GM18502 (cell line): ENCODE measurements around the gene FKRP.
A peak's percentile ranks its signal among the peaks of the same experiment; 100 is the strongest.

Source experiments
- ATAC-seq: cut with Tn5 transposase; IDR thresholded peaks from one replicate; pipeline ENCODE4 v1.9.1; 2021; ENCODE audit warnings: mild to moderate bottlenecking; ENCODE audit not compliant: unreplicated experiment, poor library complexity

Gene FKRP

DNA sequence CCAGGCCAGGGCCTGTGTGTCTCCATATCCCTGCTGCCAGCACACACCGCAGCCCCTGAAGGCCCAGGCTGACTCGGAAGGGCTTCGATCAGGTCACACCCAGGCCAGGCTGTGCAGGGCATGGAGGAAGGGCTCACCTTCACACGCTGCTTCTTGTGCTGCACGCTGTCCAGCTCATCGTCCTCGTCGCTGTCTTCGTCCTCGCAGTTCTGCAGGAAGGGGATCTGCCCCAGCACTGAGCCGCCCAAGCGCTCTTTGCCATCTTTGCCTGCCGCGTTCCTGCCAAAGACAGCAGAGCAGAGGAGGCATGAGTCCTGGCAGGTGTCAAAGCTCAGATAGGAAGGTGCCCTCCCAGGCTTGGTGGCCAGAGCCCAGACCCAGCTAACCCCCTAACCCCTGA is 15.3 kb upstream of the FKRP start:
- ATAC-seq = no peak

DNA sequence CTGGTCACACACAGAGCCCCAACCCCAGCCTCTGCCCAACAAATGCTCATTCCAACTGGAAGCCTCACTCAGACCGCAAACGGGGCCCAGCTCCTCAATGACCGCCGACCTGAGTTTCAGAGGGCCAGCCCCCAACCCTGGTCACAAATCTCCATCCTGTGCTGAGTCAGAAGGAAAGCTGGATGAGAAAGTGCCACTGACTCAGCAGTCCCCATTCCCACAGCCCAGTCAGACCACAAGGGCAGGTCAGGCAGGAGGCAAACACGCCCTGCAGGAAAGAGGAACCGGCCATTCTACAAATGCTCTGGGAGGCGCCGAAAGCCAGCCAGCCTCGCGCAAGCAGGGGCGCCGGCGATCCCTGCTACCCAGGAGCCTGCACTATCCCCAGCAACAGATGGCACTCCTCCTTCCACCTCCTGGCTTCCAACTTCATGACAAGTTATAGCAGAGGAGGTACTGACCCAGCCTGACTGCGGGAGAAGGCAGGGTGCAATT is 14.8 kb upstream of the FKRP start:
- no peak for ATAC-seq

DNA sequence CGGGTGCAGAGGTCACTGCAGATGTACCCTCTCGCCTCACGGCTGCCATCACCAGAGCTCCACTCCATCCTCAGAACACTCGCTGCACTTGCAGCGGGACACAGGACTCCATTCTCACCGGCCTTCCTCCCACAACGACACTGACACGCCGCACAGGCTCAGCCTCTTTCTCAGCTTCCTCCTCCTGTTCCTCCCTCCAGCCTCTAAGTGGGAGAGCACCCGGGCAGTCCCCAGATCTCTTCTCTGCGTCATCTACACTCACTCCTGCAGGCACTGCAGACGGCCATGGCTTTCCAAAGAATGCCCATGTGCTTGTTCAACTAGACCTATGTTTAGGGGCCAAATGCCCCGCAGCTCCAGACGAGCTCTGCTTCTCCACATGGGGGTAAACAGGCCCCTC is 14.3 kb upstream of the FKRP start:
- no peak for ATAC-seq

DNA sequence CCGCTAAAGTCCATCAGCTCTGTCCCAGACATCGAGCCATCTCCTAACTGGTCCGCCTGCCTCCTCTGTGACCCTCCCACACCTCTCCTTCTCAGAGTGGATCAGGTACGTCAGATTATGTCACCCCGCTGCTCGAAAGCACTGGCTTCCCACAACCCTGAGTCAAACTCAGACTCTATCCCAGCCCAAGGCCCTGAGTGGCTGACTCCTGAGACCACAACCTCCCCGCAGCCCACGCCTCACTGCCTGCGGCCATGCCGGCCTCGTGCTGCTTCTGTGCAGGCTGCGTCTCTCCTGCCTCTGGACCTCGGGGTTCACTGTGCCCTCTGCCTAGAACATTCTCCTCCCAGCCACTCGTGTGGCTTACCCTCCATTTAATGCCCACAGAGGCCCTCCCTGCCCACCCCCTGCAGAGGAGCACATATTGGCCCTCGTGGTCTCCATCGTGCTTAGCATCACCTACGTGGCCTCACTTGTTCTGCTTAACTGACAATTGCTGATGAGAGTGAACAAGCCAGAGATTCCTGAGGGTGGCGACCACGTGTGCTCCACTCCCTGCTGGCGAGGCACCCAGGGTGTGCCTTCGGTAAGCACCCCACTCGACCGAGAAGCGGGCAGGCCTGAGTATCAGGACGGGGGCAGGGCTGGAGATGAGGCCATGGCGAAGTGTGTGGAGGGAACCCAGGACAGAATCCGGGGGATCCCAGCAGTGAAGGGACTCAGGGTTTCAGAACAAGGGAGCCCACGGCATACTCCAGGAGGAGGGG is 13.5 kb upstream of the FKRP start:
- no peak for ATAC-seq

DNA sequence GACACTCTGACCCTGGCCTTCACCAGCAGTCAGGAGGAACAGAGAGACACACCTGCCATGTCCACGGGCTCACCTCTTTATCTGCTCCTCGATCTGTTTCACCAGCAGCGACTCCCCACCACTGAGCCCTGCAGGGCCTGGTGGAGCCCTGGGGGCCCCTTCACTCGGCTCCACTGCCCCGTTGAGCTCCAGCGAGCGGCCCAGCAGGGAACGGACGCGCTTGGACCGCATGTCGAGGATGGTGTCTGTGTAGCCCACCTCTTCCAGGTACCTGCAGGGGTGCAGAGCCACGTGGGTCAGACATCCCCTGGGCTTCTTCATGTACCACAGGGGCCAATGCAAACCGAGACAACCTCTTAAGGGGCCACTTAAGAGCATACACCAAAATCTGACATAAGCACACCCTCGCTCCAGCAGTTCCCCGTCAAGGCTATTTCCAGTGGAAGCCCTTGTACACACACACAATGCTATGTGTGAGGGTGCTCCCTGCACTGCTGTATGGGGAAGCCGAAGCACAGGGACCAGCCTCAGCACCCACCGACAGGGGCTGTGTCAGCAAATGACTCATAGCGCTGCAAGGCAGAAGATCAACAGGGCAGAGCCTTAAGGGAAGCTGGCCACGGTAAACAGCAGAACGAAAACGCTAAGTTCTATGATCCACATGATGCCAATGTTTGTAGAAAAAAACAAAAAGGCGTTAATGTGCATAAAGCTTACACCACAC is 12.7 kb upstream of the FKRP start:
- ATAC-seq = no peak

DNA sequence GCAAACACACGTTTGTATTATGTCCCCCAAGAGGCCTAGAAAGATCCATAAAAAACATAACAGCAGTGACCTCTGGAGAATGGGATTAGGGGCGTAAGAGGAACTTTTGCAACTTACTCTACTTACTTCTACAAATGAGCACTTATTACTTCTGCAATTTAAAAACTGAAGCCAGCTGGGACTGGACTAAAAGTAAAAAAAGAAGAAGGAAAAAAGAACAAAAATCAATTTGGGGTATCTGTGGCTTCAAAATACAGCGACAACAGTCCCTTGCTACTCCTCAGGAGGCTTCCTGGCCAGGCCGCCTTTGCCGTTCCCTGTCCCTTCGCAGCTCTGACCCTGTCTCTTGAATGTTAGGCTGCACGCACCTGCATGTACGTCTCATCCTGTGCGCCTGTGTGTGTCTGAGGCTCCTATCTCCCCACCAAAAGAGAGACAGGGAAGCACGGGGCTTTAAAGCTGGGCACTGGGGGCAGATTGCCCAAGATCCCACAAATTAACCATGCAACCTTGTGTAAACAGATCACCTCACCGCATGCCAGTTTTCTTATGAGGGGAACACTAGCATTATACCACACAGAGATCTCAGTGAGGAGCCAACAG is 12.1 kb upstream of the FKRP start:
- ATAC-seq = no peak

DNA sequence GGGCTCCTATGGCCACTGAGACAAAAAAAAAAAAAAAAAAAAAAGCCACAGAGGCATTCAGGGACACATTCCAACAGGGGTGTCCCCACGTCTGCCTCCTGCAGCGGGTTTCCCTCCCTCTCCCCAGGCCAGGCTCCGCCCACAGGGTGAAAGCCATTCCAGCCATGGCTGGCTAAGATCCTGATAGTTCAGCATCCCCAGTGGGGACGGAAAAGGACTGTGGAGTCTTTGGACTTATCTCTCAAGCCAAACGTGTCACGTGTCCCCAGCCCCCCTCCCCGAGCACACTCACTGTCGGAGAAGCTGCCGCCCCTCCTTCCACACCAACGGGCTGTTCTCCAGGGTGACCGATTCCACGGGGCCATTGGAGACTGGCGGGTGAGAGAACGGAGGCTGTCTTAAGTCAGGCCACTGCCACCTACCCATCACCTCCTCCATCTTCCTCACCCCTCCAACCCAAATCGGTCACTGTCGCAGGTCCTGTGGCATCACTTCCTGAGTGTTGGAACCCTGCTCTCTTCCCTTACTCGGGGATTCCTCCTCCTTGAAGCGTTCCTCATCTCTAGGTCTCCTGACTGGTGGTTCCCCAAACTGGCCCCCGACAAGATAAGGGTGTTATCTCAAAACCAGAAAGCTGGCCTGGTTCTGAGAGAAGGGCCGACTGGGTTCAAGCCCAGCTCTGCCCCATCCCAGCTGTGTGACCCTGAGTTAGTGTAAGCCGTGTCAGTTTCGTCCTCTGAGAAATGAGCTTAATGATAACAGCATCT is 9.1 kb upstream of the FKRP start:
- no peak for ATAC-seq

DNA sequence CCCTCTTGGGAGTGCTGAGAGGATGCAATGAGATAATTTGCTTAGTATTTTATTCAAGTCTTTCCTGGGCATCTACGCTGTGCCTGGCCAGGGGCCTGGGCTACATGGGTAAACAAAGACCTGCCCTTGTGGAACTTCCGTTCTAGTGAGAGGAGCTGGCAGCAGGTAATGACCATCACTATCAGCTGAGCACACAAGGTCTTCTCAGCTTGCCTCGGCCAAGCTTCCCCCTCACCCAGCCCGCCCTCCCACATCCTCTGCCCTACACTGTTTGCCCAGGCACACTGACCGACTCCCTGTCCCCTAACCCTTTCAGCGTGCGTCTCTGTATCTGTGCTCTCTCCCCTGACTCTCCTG is 8.6 kb upstream of the FKRP start:
- no peak for ATAC-seq

DNA sequence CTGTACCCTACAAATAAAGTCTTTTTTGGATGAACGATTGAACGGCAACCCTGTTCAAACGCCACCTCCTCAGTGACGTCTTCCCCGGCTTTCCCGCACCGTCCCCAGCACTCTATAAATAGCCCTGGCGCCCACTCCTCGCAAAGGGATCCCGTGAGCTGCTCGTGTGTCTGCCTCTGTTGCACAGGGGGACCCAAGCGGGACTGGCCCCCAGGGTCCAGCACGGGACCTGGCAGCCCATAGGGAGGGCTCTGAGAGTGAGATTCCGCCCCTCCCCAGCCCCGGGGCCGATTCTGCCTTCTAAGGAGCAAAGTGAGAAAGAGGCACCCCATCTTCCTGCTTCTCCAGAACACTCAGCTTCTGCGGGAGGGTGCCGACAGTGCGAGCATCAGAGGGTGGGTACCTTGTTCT is 8.1 kb upstream of the FKRP start:
- no peak for ATAC-seq

DNA sequence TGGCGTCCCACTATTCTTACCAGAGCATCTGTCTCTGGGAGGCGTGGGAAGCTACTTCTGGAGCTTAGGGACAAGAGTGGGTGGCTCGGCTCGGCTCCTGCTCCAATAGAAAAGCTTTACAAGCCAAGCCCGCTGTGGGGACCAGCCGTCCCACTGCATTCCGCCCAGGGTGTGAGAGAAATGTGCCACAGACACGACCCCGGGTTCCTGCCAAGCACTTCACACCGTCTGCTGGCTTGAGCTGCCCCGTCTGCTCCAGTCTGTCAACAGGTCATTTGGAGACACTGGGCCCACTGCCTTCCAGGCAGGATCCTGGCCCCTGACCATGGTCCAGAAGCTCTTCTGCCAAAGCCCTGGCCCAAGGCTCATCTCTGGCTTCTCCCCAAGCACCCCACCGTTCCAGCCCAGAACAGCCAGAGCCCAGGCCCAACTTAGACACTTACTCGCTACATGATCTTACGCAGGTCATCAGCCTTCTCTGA is 6.5 kb upstream of the FKRP start:
- no peak for ATAC-seq

DNA sequence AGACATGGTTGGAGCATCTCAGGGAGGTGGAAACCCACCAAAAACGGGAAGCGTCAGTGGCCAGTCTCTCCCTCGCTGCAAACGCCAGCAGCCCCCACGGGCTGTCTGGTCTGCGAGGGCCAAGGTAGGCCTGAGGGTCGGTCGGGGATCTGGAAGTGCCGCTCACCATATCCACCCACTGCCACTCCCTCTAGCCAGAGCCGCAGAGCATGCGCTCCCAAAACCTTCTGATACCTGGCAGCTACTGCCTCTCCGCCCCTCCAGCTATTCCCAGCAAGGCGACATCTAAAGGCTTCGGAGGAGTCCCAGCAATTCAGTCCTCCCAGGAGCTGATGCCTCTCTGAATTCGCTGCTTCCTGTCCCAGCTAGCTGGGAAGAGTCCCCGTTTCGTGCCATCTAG is 4.4 kb upstream of the FKRP start:
- no peak for ATAC-seq

DNA sequence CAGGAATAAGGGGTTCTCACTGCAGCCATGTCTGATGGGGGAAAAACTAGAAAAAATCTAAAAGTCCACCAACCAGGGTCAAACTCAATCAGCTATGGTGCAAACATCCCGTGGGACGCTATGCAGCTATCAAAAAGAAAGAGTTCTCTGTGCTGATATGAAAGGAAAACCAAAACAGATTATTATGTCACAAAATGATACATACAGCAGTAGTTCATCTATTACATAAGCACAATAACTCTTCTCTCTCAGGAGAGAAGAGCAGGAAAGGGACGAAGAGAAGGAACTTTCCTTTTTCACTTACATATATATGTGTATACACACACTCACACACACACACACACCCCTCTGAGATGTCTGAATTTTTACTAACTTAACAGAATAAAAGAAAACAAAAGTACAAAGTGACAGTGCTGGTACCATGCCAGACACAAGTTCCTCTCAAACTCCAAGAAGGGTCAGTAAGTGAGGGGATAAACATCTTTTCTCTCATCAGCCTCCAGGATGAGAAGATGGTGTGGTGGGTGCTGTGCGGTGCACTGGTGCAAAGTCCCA is 2.9 kb upstream of the FKRP start:
- ATAC-seq = no peak

DNA sequence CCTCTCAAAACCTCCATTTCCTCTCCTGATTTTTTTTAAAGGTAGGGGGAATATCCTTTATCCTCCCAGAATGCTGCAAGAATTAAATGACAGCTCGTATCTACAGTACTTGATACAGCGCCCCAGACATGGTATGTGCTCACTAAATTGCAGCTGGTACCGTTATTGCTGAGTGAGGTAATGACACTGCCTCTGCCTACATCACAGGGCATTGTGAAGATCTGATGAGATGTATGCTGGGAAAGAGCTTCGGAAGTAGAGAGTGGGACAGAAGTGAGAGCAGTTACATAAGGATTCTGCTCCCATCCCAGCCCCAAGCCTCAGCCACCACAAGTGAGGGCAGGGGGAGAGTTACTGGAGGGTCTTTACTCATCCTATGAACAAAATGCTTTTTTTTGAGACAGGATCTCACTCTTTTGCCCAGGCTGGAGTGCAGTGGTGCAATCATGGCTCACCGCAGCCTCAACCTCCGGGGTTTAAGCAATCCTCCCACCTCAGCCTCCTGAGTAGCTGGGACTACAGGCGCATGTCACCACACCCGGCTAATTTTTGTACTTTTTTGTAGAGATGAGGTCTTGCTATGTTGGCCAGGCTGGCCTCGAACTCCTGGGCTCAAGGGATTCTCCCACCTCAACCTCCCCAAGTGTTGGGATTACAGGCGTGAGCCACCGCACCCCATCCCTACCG is 1.7 kb upstream of the FKRP start:
- no peak for ATAC-seq

DNA sequence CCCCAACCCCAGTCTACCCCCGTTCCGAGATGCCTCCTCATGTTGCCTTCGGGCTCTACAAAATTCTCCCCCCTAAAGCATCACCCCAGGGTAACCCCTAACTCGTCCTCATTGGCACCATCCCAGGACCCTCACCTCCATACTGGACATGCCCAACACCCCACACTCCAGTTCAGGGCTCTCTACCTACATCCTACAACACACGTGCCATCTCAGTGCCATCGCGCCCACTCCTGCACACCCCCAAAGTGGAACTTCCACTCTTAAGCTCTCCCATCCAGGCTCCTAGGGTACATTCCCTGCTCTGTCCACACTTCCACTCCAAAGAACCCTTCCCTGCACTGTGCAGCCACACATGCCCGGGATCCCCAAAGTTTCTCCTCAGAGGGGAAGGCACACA is 827 bp upstream of the FKRP start:
- no peak for ATAC-seq

DNA sequence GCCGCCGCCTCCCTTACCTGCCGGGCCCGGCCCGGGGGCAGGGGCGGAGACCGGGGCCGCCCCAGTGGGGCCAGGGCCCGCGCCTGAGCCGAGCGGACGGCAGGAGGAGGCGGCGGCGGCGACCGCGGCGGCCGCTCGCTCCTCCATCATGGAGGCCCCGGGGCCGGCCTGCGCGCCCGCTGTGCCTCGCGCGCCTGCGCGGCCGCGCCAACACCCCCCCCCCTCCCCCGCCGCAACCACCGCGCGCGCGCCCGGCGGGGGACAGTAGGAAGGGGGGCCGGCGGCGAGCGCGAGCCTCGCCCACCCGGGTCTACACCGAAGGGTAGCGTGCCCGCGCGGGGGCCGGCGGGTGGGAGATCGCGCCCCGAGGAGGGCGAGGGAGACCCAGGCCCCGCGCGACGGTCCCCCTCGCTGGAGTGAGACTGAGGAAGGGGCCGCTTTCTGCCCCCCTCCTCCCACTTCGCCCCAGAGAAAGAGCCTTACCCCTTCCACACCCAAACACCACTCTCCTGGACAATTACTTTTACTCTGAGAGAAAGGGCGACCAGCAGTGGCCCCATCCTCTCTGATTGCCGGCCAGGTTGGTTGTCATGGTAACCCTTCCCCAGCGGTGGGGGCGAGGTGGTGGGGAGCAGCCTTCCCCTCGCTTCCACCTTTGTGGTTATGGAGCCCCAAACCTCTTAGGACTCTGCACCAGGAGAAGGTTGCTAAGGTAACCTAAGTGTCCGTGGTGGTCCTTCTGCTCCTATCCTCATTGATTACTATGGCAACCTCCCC is 612 bp downstream of the FKRP start, which contains the start of gene STRN4:
TSS of gene STRN4 (minus strand) at position 170 of the 777 bp plus-strand sequence. CDS start at position 150, 20 bp downstream.
- ATAC-seq = peak; percentile 67

DNA sequence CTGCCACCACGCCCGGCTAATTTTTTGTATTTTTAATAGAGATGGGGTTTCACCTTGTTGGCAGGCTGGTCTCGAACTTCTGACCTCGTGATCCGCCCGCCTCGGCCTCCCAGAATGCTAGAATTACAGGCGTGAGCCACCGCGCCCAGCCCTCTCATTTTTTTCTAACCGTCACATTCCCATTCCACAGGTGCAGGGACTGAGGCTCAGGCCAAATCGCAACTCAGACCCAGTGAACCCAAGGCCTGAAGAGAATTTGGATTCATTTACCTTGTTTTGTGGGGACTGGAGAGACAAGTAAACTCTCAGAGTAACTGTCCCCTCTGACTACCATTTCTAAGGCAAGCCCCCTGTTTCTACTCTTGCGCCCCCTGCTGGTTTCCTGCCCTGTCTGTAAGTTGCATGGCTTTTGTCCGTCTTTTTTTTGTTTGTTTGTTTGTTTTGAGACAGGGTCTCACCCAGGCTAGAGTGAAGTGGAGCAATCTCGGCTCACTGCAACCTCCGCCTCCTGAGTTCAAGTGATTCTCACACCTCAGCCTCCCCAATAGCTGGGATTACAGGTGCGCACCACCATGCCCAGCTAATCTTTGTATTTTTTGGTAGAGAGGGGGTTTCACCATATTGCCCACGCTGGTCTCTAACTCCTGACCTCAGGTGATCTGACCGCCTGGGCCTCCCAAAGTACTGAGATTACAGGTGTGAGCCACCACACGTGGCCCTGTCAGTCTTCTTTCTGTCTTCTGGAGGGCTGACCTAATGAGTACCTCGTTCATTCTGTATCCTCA is 2.7 kb downstream of the FKRP start:
- ATAC-seq = no peak

DNA sequence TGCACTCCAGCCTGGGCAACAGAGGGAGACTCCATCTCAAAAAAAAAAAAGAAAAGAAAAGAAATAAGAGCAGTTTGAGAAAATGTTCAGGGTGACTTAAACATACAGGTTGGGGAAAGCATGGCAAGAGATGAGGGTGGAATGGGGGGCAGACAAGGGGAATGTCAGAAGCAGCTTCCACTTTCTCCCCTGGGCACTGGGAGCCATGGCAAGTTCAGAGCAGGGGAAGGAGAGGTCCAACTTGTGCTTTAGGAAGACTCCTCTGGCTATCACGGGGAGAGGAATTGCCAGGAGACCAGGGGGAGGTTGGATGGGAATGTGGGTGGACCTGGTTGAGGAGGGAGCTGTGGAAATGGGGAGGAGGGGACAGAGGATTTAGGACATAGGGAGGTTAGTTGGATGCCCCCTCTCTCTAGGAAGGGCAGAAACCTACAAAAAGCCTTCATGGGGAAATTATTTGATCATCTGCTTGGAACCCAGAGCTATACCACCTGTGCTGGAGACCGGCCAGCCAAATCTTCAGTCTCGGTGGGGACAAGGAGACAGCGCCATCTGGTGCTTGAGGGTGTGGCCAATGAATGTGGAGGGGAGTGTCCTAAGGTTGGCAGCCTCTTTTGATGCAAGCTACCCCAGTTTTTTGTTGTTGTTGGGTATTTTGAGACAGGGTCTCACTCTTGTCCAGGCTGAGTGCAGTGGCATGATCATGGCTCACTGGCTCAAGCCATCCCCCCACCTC is 7.7 kb downstream of the FKRP start:
- ATAC-seq = no peak
